Activated B cell treated with CpG ODN at 0.5 μM for 24 hours (primary cell): ENCODE data around the gene SUN1. TPM values are rescaled to one million over a fixed set of nuclear protein-coding genes. Genes with fewer than 3 reads are reported as not detected.
"Not testable (repeated sequence)": the region's sequence is repeated elsewhere in the genome, so short reads cannot be mapped to it uniquely, and the experiment has no call there.

ENCODE experiments used
- ATAC-seq: fragments of 200-7000 bp; cut with Tn5 transposase; one replicate; pipeline ENCODE4 v1.10.0; 2021; ENCODE audit warnings: low read depth, mild to moderate bottlenecking, moderate library complexity
- CTCF ChIA-PET: fragments of 350-600 bp; sonication (Branson Sonifier 250); formaldehyde crosslinking; loops from one replicate; lab custom pipeline; 2021; ENCODE audit warnings: antibody characterized with exemption; lab: Charles Lee
- POLR2A ChIA-PET: fragments of 350-600 bp; sonication (Branson Sonifier 250); formaldehyde crosslinking; loops from one replicate; lab custom pipeline; 2021; ENCODE audit warnings: antibody characterized with exemption; lab: Charles Lee
- DNase-seq: peaks from one replicate; pipeline ENCODE4 v3.0.0; 2022
- H3K27ac Mint-ChIP-seq: one replicate; pipeline ENCODE4 v1.8.0; 2020; ENCODE audit warnings: mixed read lengths
- H3K27me3 Mint-ChIP-seq: one replicate; pipeline ENCODE4 v1.8.0; 2021; ENCODE audit warnings: mixed read lengths
- H3K36me3 Mint-ChIP-seq: one replicate; pipeline ENCODE4 v1.8.0; 2021; ENCODE audit warnings: low read depth, mixed read lengths
- H3K4me1 Mint-ChIP-seq: one replicate; pipeline ENCODE4 v1.8.0; 2021; ENCODE audit warnings: mixed read lengths
- H3K4me3 Mint-ChIP-seq: one replicate; pipeline ENCODE4 v1.8.0; 2020; ENCODE audit warnings: mild to moderate bottlenecking, mixed read lengths
- H3K9me3 Mint-ChIP-seq: one replicate; pipeline ENCODE4 v1.8.0; 2020; ENCODE audit warnings: mixed read lengths
- CTCF ChIP-seq: fragments of 200-600 bp; IDR thresholded peaks from one replicate; pipeline ENCODE4 v1.8.0; 2022; ENCODE audit warnings: antibody characterized with exemption, mild to moderate bottlenecking
- intact Hi-C: fragments of 100-400 bp; cut with micrococcal nuclease; formaldehyde crosslinking; loops from one replicate; pipeline ENCODE4 v1.15.1; 2024
- total RNA-seq: library from RNA; stranded (reverse); gene quantifications from 2 replicates; pipeline ENCODE4 v1.2.3, GENCODE V29; 2022

SUN1 gene
- total RNA-seq, 1 donor from 2014 or later, result 119 TPM

GRCh38 chr7:907158-907980, 75.1 kb downstream of the SUN1 start:
- Mint-ChIP-seq H3K9me3 (no peaks in the 10 kb centered on the region), H3K27ac (no peak overlapping the region), H3K4me3 (no peak overlapping the region), H3K36me3 (no peaks in the 10 kb centered on the region), H3K4me1 (peaks cover 15% of the 10 kb centered on the region), H3K27me3 (peaks cover 2% of the 10 kb centered on the region)
- CTCF ChIA-PET, result interaction anchor here (0.5 to 1.6 kb wide), 3 partner anchors 49 to 267 kb away, joined by 3 to 6 read pairs (median 4); no protein-coding TSS in a partner anchor
- intact Hi-C loops, result no loop called here
- POLR2A ChIA-PET, result interaction anchor here (0.5 to 2.4 kb wide), 4 partner anchors 16 to 270 kb away, joined by 3 to 11 read pairs (median 4); partner anchors contain the start of gene COX19
- no peak for TF ChIP-seq CTCF
- no peak for DNase-seq
- ATAC-seq, result no peak

DNA sequence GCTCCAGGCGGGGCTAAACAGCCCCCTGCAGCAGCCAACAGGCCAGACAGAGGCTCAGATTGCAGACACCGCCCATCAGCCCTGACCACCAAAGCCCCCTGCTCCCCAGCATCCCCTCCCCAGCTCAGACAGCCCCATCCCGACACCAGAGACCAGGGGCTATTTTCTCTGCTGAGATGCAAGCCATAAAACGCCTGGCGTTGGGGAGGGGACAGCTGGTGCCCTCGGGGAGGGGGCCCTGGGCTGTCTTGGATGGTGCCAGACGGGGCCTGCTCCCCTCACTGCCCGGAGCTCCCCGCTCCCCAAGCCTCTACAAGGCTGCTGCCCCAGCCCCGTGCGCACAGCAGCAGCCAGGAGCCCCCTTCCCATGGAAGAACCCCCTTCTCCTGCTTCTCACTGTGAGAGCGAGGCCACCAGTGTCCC, 75.9 kb downstream of the SUN1 start:
- H3K4me1 Mint-ChIP-seq, result peaks cover 15% of the 10 kb centered on the region

DNA sequence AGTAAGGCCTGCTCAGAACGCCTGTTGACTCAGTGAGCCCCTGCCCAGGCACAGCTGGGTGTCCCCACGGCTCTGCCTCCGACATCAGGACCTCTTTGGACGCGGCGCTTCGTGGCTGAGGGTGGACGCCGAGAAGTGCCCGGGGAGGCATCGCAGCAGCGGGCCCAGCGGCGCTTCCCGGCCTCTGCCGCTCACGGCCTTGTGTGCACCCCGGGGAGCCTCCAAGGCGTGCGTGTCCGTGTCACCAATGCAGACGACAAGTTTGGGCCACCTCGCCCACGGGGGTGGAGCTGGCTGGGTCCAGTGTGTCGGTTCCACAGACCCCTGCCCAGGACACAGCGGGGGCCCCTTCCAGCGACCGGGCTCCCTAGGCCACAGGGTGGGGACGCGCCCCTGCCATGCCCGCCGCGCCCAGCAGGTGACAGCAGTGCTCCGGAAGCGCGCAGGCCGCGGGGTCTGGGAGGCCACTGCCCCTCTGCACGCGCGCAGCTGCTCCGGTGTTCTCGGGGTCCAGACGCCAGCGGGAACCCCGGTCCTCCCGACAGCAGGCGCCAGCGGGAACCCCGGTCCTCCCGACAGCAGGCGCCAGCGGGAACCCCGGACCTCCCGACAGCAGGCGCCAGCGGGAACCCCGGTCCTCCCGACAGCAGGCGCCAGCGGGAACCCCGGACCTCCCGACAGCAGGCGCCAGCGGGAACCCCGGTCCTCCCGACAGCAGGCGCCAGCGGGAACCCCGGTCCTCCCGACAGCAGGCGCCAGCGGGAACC, 76.5 kb downstream of the SUN1 start:
- ChIA-PET CTCF (interaction anchor here (0.9 to 2.6 kb wide), 5 partner anchors 21 to 268 kb away, joined by 3 to 10 read pairs (median 6); no protein-coding TSS in a partner anchor), POLR2A (interaction anchor here (1.1 to 2.4 kb wide), 6 partner anchors 14 to 84 kb away, joined by 3 to 17 read pairs (median 10); partner anchors contain the start of gene COX19)
- H3K4me3 Mint-ChIP-seq, H3K27me3 Mint-ChIP-seq, H3K9me3 Mint-ChIP-seq, H3K27ac Mint-ChIP-seq, H3K36me3 Mint-ChIP-seq: not testable (repeated sequence)
- DNase-seq (peak; percentile 80), ATAC-seq (peak; percentile 82)
- intact Hi-C loops, result loop anchor here (1.0 kb wide), 4 partner anchors 46 to 268 kb away; partner anchors contain the start of gene ADAP1
- TF ChIP-seq CTCF, result peak; percentile 72
- H3K4me1 Mint-ChIP-seq, result peaks cover 15% of the 10 kb centered on the region

More for the DNA sequence above, 75.9 kb downstream of the SUN1 start:
- H3K27ac Mint-ChIP-seq, result no peak overlapping the region
- H3K27me3 Mint-ChIP-seq, result peaks cover 2% of the 10 kb centered on the region
- DNase-seq (no peak), ATAC-seq (no peak)
- no peaks in the 10 kb centered on the region for H3K36me3 Mint-ChIP-seq
- intact Hi-C loops, result loop anchor here (1.0 kb wide), 4 partner anchors 46 to 268 kb away; partner anchors contain the start of gene ADAP1
- TF ChIP-seq CTCF, result no peak
- ChIA-PET CTCF (interaction anchor here (0.9 to 2.6 kb wide), 5 partner anchors 22 to 268 kb away, joined by 3 to 10 read pairs (median 6); no protein-coding TSS in a partner anchor), POLR2A (interaction anchor here (0.6 to 2.4 kb wide), 4 partner anchors 15 to 85 kb away, joined by 3 to 11 read pairs (median 4); partner anchors contain the start of gene COX19)
- H3K9me3 Mint-ChIP-seq, result no peaks in the 10 kb centered on the region
- H3K4me3 Mint-ChIP-seq, result no peak overlapping the region

DNA sequence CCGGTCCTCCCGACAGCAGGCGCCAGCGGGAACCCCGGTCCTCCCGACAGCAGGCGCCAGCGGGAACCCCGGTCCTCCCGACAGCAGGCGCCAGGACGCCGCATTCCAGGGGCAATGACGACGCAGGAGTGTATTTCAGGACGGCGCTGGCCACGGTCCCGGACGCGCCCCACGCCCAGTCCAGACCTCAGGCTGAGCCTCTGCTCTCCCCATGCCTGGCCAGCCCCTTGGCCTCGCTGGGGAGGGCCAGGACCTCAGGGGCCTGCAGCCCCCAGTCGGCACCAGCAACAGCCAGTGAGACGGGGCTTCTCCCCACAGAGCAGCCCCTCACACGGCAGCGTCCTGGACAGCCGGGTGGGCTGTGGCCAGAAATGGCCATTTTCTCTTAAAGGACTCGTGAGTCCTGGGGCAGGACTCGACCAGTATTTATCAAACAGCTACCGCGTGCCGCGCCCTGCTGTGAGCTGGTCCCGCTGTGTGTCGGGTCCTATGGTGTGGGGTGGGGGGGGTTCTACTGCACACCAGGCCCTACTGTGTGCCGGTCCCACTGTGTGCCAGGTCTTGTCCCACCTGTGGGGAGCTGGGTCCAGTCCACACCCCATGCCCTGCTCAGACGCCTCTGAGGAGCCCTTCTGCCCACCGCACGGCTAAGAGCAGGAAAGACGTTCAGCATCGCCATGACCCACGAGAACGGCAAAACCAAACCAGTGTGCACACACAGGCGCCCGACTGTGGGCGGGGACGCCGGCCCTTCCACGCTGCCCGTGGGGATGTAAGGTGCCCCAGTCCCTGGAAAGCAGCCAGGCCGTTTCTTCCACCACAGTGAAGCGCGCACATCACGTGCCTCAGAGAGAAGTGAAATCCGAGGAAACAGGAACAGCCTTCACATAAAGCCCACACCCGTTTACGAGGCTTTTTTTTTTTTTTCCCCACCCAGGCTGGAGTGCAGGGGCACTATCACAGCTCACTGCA, 77.4 kb downstream of the SUN1 start:
- no peak for TF ChIP-seq CTCF
- no peaks in the 10 kb centered on the region for H3K9me3 Mint-ChIP-seq
- peaks cover 2% of the 10 kb centered on the region for H3K27me3 Mint-ChIP-seq
- H3K4me1 Mint-ChIP-seq, result peaks cover 15% of the 10 kb centered on the region
- ATAC-seq (peak; percentile 51), DNase-seq (peak; percentile 59)
- no peak overlapping the region for H3K27ac Mint-ChIP-seq
- intact Hi-C loops, result loop anchor here (1.0 to 2.0 kb wide), 3 partner anchors 14 to 66 kb away; partner anchors contain the start of genes COX19 and GET4
- no peaks in the 10 kb centered on the region for H3K36me3 Mint-ChIP-seq
- peak overlapping the region; percentile 74 for H3K4me3 Mint-ChIP-seq
- CTCF ChIA-PET, result interaction anchor here (1.1 to 2.6 kb wide), 7 partner anchors 14 to 267 kb away, joined by 4 to 10 read pairs (median 6); no protein-coding TSS in a partner anchor
- POLR2A ChIA-PET, result interaction anchor here (0.6 to 1.9 kb wide), 12 partner anchors 14 to 265 kb away, joined by 3 to 17 read pairs (median 5); partner anchors contain the start of genes COX19 and ZFAND2A
